ENCODE measurements around the gene ECSIT.

The ECSIT gene

DNA sequence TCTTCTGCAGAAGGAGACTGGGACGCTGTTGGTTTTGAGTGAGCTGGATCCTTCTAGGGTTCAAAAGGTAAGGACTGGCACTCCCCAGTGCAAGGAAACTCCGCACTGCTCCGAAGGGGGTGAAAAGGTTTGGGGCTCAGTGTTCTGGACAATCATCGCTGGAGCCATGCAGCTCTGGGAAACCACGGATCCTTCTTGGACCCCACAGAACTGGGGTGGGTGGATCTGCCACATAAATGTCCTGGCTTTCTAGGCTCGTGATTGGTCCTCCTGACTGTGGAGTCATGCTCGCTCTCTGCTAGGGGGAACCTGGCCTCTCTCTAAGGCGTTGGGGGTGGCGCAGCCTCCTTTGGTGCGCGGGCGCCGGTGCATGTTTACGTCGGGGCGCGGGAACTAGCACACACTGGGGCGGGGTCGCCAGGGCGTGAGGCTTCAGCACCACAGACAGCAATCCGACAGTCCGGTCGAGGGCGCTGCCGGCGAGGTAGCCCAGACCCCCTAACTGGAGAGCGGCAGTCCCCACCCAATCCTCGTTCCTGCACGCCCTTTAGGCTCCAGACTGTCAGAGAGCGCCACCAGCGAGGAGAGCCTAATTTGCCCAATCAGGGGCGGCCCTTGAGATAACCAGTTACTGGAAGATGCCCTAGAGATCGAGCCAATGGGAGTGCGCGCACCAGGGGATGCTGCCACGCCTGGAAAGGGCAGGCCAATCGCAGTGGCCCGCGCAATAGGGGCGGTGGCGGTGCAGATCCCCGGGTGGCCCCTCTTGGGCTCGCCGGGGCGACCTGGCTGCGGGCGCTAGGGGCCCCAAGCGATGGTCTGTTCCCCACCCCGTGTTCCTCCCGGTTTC, 47.2 kb downstream of the ECSIT start:
- TF ChIP-seq, protein P1, sequence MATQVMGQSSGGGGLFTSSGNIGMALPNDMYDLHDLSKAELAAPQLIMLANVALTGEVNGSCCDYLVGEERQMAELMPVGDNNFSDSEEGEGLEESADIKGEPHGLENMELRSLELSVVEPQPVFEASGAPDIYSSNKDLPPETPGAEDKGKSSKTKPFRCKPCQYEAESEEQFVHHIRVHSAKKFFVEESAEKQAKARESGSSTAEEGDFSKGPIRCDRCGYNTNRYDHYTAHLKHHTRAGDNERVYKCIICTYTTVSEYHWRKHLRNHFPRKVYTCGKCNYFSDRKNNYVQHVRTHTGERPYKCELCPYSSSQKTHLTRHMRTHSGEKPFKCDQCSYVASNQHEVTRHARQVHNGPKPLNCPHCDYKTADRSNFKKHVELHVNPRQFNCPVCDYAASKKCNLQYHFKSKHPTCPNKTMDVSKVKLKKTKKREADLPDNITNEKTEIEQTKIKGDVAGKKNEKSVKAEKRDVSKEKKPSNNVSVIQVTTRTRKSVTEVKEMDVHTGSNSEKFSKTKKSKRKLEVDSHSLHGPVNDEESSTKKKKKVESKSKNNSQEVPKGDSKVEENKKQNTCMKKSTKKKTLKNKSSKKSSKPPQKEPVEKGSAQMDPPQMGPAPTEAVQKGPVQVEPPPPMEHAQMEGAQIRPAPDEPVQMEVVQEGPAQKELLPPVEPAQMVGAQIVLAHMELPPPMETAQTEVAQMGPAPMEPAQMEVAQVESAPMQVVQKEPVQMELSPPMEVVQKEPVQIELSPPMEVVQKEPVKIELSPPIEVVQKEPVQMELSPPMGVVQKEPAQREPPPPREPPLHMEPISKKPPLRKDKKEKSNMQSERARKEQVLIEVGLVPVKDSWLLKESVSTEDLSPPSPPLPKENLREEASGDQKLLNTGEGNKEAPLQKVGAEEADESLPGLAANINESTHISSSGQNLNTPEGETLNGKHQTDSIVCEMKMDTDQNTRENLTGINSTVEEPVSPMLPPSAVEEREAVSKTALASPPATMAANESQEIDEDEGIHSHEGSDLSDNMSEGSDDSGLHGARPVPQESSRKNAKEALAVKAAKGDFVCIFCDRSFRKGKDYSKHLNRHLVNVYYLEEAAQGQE (IDR thresholded peaks at IDR 0.05; ENCODE audit: insufficient read depth in 1 of 2, low read depth in 2 of 2, low read length in 2 of 2) = peak; percentile 86 to 92
- TF ChIP-seq TAF1 (IDR thresholded peaks at IDR 0.05; ENCODE audit: borderline replicate concordance, insufficient read depth, low read length) = no peak
- peak; percentile 8 for TF ChIP-seq FOXP2 (optimal IDR thresholded peaks at IDR 0.05; ENCODE audit: borderline replicate concordance, extremely low read depth, extremely low read length, insufficient read depth)

DNA sequence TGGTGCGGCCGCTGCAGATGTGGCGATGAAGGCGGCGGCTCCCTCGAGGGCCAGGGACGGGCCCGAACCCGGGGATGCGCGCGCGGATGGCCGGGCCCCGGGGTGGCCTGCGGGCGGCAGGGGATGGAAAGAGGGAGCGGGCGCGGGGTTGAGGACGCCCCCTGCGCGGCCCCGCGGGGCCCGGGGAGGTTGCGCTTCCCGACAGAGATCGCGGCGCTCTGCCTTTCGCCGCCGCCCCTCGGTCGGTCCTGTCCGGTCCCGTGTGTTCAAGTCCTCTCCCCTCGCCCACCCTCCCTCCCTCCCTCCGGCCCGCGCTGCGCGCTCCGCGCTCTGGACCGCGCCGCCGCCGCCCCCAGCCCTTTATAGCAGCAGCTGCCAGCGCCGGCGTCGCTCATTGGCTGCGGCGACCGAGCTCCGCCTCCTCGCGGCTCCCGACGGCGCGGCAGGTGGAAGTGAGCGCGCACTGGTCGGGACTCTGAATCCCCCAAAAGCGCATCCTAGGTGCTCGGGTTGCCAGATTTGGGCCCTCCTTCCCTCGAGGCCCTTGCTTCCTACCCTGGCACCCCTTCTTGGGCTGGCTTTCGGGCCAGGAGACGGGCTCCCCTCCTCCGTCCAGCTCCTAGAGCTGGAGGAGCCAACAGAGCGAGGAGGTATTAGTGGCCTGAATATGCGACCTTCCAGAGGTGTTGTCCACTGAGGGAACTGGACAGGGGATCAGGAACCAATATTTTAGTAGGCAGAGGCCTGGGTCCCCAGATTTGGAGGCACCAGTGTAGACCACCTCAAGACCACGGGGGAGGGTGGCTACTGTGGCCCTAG, 48.0 kb downstream of the ECSIT start, which contains the start of gene ELAVL3:
Gene ELAVL3, minus strand, starts transcription at position 332 of the 819 bp plus-strand sequence. CDS start 438 bp downstream, outside the sequence.
- TF ChIP-seq, protein P1 (IDR thresholded peaks at IDR 0.05; ENCODE audit: insufficient read depth in 1 of 2, low read depth in 2 of 2, low read length in 2 of 2) = no peak
- TF ChIP-seq FOXP2 (optimal IDR thresholded peaks at IDR 0.05; ENCODE audit: borderline replicate concordance, extremely low read depth, extremely low read length, insufficient read depth) = no peak
- TF ChIP-seq SIN3A (IDR thresholded peaks at IDR 0.05; ENCODE audit: borderline replicate concordance, insufficient read depth, low read length) = no peak
- TF ChIP-seq TAF1 (IDR thresholded peaks at IDR 0.05; ENCODE audit: borderline replicate concordance, insufficient read depth, low read length) = no peak
- no peak for TF ChIP-seq POLR2AphosphoS5 (IDR thresholded peaks at IDR 0.05; ENCODE audit: low read depth, low read length)

DNA sequence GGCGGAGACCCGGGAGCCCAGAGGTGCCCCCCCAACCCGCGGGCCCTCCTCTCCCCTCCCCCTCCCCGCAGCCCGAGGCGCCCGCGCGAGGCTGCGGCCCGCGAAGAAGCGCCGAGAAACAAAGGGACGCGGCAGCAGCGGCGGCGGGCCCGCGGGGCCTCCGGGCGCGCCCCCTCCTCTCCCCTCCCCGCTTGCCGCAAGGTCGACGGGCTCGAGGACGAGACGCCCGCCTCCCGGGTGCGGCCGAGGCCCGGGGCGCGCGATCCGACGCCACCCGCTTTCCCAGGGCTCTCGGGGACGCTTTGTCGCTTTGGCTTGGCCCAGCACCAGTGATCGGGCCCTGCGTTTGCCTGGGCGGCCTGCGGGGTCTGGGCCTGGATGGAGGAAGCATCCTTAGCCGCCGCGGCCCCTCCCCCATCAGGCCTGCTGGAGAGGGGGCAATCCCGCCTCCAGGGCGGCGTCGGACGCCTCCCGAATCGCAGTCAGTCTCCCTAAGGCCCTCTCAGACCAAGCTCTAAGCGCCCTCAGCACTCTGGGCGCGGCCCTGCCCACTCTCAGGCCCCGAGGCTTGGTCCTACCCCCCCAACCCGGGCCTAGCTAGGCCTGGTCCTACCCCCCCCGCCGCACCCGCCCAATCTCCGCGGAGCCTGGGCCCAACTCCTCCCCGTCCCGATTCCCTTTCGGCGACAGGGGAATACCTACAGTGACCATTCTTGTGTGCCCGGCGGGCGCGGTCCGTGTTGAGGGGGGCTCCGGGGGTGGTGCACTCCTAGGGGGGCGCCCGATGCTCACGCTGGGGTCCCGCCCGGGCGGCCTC, 48.8 kb downstream of the ECSIT start:
- TF ChIP-seq SIN3A (IDR thresholded peaks at IDR 0.05; ENCODE audit: borderline replicate concordance, insufficient read depth, low read length) = no peak

DNA sequence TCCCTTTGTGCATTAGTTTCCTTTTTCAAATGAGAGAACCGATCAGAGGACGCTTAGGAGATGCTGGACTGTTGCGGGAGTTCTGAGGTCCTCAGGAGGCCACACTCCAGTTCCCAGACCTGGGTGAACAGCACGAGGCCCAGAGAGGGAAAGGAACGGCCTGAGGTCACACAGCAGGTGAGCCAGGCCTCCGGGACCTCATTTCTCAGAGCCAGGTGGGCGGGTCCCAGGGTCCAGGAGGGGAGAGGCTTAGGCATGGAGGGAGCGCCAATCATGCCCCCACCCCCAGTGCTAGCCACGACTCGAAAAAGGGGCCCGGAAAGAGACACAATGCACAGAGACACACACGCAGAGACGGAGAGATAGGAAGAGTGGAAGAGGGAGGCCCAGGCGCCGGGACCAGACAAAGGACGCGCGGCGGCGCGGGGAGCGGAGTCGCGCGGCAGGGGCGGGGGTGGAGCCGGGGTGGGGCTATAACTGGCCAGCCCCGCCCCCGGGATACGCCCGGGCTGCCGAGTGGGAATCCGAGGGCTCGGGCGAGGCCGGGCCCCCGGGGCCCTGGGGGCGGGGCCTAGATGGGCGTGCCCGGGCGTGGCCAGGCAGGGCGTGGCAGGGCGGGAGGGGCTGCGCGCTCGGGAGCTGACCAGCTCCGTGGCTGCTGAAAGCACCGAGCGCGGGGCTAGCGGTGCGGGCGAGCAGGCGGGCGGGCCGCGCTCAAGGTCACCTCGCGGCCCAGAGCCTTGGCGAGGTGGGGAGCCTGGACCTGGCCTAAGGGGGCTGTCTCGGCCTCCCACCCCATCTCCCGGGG, 49.6 kb downstream of the ECSIT start:
- TF ChIP-seq, protein P1 (IDR thresholded peaks at IDR 0.05; ENCODE audit: insufficient read depth in 1 of 2, low read depth in 2 of 2, low read length in 2 of 2) = peak; percentile 81 to 91
- TF ChIP-seq POLR2AphosphoS5 (IDR thresholded peaks at IDR 0.05; ENCODE audit: low read depth, low read length) = no peak

All from PFSK-1 (cell line).